ENCODE data around the gene GOLGA3. TPM values are rescaled to one million over a fixed set of nuclear protein-coding genes. Genes with fewer than 3 reads are reported as not detected.

The GOLGA3 gene
- total RNA-seq, 2 experiments from 2014 or later = 31.5 to 34.0 TPM

- H3K27ac Mint-ChIP-seq = no peak overlapping the region
- Histone ChIP-seq H3K4me1 (ENCODE audit: insufficient read depth, low read length) (no peaks in the 10 kb centered on the region), H3K27ac (ENCODE audit: low read depth in 1 of 2, low read length in 2 of 2) (no peak overlapping the region), H3K9me3 (ENCODE audit: control insufficient read depth in 1 of 2, insufficient read depth in 1 of 2, low read length in 2 of 2) (no peaks in the 10 kb centered on the region), H3K4me3 (ENCODE audit: low read length) (no peak overlapping the region), H3K36me3 (ENCODE audit: insufficient read depth, low read length) (peaks cover 74% of the 10 kb centered on the region), H3K27me3 (ENCODE audit: control insufficient read depth in 1 of 2, insufficient read depth in 2 of 2, low read length in 2 of 2) (no peaks in the 10 kb centered on the region)
- intact Hi-C loops (cut with DNase I, micrococcal nuclease) = no loop called here
- H3K4me3 Mint-ChIP-seq = no peak overlapping the region
- no peak for ATAC-seq (ENCODE audit: poor library complexity)
- no peaks in the 10 kb centered on the region for H3K27me3 Mint-ChIP-seq
- H3K36me3 Mint-ChIP-seq (ENCODE audit: low read depth) = peaks cover 74% of the 10 kb centered on the region
- no peaks in the 10 kb centered on the region for H3K9me3 Mint-ChIP-seq
- POLR2A ChIA-PET = no interaction called here
- H3K4me1 Mint-ChIP-seq (ENCODE audit: low read depth) = no peaks in the 10 kb centered on the region
- no peak for TF ChIP-seq CTCF (IDR thresholded peaks at IDR 0.05)
- CTCF ChIA-PET = no interaction called here
- no peak for DNase-seq
Observed at GRCh38 chr12:132853285-132854092, 24.8 kb upstream of the GOLGA3 start.

GRCh38 chr12:132852496-132852895 is 23.8 kb upstream of the GOLGA3 start:
- no peaks in the 10 kb centered on the region for H3K4me1 ChIP-seq (ENCODE audit: insufficient read depth, low read length)
- H3K4me1 Mint-ChIP-seq (ENCODE audit: low read depth) = peaks cover 9% of the 10 kb centered on the region
- H3K27me3 Mint-ChIP-seq = no peaks in the 10 kb centered on the region
- H3K4me3 ChIP-seq (ENCODE audit: low read length) = no peak overlapping the region
- TF ChIP-seq CTCF (IDR thresholded peaks at IDR 0.05) = no peak
- peaks cover 74% of the 10 kb centered on the region for H3K36me3 Mint-ChIP-seq (ENCODE audit: low read depth)
- peaks cover 75% of the 10 kb centered on the region for H3K36me3 ChIP-seq (ENCODE audit: insufficient read depth, low read length)
- H3K27ac Mint-ChIP-seq = no peak overlapping the region
- ATAC-seq (ENCODE audit: poor library complexity) (no peak), DNase-seq (no peak)
- H3K9me3 Mint-ChIP-seq = no peaks in the 10 kb centered on the region
- no peak overlapping the region for H3K4me3 Mint-ChIP-seq
- intact Hi-C loops (cut with DNase I, micrococcal nuclease) = no loop called here
- no peak overlapping the region for H3K27ac ChIP-seq (ENCODE audit: low read depth in 1 of 2, low read length in 2 of 2)
- POLR2A ChIA-PET = no interaction called here
- H3K27me3 ChIP-seq (ENCODE audit: control insufficient read depth in 1 of 2, insufficient read depth in 2 of 2, low read length in 2 of 2) = no peaks in the 10 kb centered on the region
- no peaks in the 10 kb centered on the region for H3K9me3 ChIP-seq (ENCODE audit: control insufficient read depth in 1 of 2, insufficient read depth in 1 of 2, low read length in 2 of 2)
- CTCF ChIA-PET = no interaction called here

- Histone ChIP-seq H3K27me3 (ENCODE audit: control insufficient read depth in 1 of 2, insufficient read depth in 2 of 2, low read length in 2 of 2) (no peaks in the 10 kb centered on the region), H3K4me1 (ENCODE audit: insufficient read depth, low read length) (no peaks in the 10 kb centered on the region), H3K4me3 (ENCODE audit: low read length) (no peak overlapping the region), H3K9me3 (ENCODE audit: control insufficient read depth in 1 of 2, insufficient read depth in 1 of 2, low read length in 2 of 2) (no peaks in the 10 kb centered on the region), H3K27ac (ENCODE audit: low read depth in 1 of 2, low read length in 2 of 2) (no peak overlapping the region), H3K36me3 (ENCODE audit: insufficient read depth, low read length) (peaks cover 73% of the 10 kb centered on the region)
- H3K4me3 Mint-ChIP-seq = no peak overlapping the region
- no peak overlapping the region for H3K27ac Mint-ChIP-seq
- CTCF ChIA-PET = no interaction called here
- peaks cover 17% of the 10 kb centered on the region for H3K4me1 Mint-ChIP-seq (ENCODE audit: low read depth)
- no peak for DNase-seq
- no peak for ATAC-seq (ENCODE audit: poor library complexity)
- peaks cover 78% of the 10 kb centered on the region for H3K36me3 Mint-ChIP-seq (ENCODE audit: low read depth)
- H3K9me3 Mint-ChIP-seq = no peaks in the 10 kb centered on the region
- POLR2A ChIA-PET = no interaction called here
- intact Hi-C loops (cut with DNase I, micrococcal nuclease) = no loop called here
- TF ChIP-seq CTCF (IDR thresholded peaks at IDR 0.05) = no peak
- H3K27me3 Mint-ChIP-seq = no peaks in the 10 kb centered on the region
Observed at GRCh38 chr12:132851465-132851864, 22.8 kb upstream of the GOLGA3 start.

All from CD4-positive, alpha-beta T cell (primary cell).